Ovary (tissue), 9 donors: ENCODE results near the gene MYADML2. TPM values are rescaled to one million over a fixed set of nuclear protein-coding genes. Genes with fewer than 3 reads are reported as not detected.

Experiments
- DNase-seq, 5 donors: peaks; one replicate each; pipeline ENCODE4 v3.0.0-alpha.2; 2019 to 2020
- H3K27ac ChIP-seq, 2 donors: fragments of 200-600 bp; one replicate each; pipeline versions ENCODE4 v1.5.1 to v1.8.0; 2019 to 2022
- H3K27me3 ChIP-seq: fragments of 200-600 bp; one replicate; pipeline ENCODE4 v1.8.0; 2022
- H3K36me3 ChIP-seq: fragments of 200-600 bp; sonication (generic); one replicate; pipeline ENCODE4 v1.5.1; 2019
- H3K4me1 ChIP-seq: one replicate; pipeline ENCODE4 v1.8.1; 2013; ENCODE audit warnings: mild to moderate bottlenecking, moderate library complexity; ENCODE audit not compliant: insufficient read depth
- H3K4me3 ChIP-seq: fragments of 200-600 bp; sonication (generic); one replicate; pipeline ENCODE4 v1.5.1; 2017
- H3K9me3 ChIP-seq, 2 donors: fragments of 200-600 bp in 1 of 2; sonication (generic) in 1 of 2; one replicate each; pipeline versions ENCODE4 v1.5.1 to v1.8.1; 2013 to 2019; ENCODE audit warnings: mild to moderate bottlenecking in 1 of 2, moderate library complexity in 1 of 2
- EP300 ChIP-seq: sonication (generic); formaldehyde crosslinking; IDR thresholded peaks from one replicate; pipeline ENCODE4 v1.6.1; 2017; ENCODE audit warnings: antibody characterized with exemption
- POLR2A ChIP-seq: fragments of 450-650 bp; IDR thresholded peaks from one replicate; pipeline ENCODE4 v1.6.1; 2017; ENCODE audit warnings: antibody characterized with exemption, mild to moderate bottlenecking, moderate library complexity
- WGBS, 3 donors: extraction: QIAGEN DNeasy Blood & Tissue Kit in 1 of 3; methylation state at CpG; one replicate each; pipeline versions ENCODE4 v1.1.5 to v1.1.7; 2013 to 2017; 5-methylcytosine and 5-hydroxymethylcytosine counted together
- intact Hi-C, 4 donors: fragments of 100-400 bp; cut with DNase I; formaldehyde crosslinking; loops; one replicate each; pipeline versions ENCODE4 v1.11.0 to v1.15.1; 2022 to 2023
- polyA plus RNA-seq, 2 donors: library from polyadenylated mRNA; stranded (reverse); fragments of 200-250 nt in 1 of 2; fragments of 350-450 nt in 1 of 2; fragmentation: Illumina TruSeq in 1 of 2; extraction: RNeasy Lipid Tissue Mini Kit (QIAGEN cat#74804) in 1 of 2; gene quantifications; one replicate each; pipeline ENCODE4 v1.2.3, GENCODE V29; 2013 to 2014
- total RNA-seq, 7 donors: library from RNA; depleted of rRNA in 2 of 7; stranded (reverse); fragments of >200 nt in 2 of 7; fragmentation: NEBNext Ultra II Directional in 3 of 7; extraction: Animal tissue kit (Norgen Biotek cat#: 25700) in 3 of 7; gene quantifications; one replicate each; pipeline versions ENCODE4 v1.1.0 to v1.2.4, GENCODE V29; 2016 to 2023
- TF ChIP-seq, protein P1 (sequence below), 3 donors: fragments of 450-650 bp in 2 of 3; fragments of 200-600 bp in 1 of 3; IDR thresholded peaks; one replicate each; pipeline versions ENCODE4 v1.5.1 to v1.8.0; 2016 to 2022; ENCODE audit warnings: antibody characterized with exemption in 3 of 3, mild to moderate bottlenecking in 1 of 3
- donor health status: DM: no; HTN: no; CAD: no; lungs with moderate emphysema.
- donor health status: DM: no; HTN: no; CAD: no.
- donor health status: Bipolar disorder and iron deficiency.
- donor health status: DM: yes; HTN: yes; CAD: no.
- donor health status: DM: no; HTN: no; CAD: no.
- donor health status: DM: yes; HTN: yes; CAD: no.

The MYADML2 gene
- total and polyA plus RNA-seq, 9 donors = not detected

DNA sequence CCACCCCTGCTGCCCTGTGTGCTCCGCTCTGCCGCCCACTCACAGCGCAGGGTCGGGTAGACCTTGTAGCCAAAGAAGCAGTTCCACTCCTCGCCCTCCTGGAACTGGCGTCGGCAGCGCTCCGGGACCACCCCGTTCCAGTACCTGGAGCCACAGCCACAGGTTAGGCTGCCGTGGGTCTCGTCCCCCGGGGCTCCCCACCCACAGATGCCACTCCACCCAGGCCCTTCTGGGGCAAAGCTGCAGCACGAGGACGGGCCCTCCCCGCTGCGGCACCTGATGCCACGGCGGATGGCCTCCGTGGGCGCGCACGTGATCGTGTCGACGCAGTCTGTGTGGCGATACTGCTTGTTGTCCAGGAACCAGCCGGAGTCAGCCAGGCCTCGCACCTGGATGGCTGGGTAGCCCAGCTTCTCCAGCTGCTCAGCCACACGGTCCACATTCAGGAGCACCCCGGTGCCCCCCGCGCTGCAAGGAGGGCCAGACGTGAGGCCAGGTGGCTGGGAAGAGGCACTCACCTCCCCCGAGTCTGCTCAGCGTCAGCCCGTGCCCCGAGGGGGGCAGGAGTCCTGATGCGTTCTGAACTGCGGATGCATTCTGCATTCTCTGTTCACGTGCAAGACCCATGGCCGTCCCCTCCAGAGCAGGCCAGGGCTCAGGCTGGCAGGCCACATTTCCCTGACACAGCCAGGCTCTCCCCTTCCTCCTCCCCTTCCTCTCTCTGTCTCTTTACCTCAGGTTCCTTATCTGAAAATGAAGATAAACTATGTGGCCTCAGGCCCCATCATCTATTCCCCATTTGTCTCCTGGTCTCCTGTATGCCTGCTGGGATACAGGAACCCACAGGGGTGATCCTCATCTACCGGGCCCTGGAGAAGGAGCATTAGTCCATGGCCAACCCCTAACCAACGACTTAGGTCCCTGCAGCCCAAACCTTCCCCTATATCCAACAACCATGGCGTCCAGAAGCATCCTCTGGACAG is 9.9 kb upstream of the MYADML2 start:
- 70 to 80% (median 72%) methylated on average over 40 to 45 of the region's 45 CpGs for WGBS, 3 donors
- Histone ChIP-seq H3K4me3 (no peak overlapping the region), H3K4me1 (no peaks in the 10 kb centered on the region), H3K27me3 (peaks cover 3% of the 10 kb centered on the region), H3K9me3 (no peaks in the 10 kb centered on the region), H3K36me3 (no peaks in the 10 kb centered on the region), H3K27ac (no peak overlapping the region)
- TF ChIP-seq EP300 (no peak), POLR2A (no peak)
- TF ChIP-seq, protein P1, sequence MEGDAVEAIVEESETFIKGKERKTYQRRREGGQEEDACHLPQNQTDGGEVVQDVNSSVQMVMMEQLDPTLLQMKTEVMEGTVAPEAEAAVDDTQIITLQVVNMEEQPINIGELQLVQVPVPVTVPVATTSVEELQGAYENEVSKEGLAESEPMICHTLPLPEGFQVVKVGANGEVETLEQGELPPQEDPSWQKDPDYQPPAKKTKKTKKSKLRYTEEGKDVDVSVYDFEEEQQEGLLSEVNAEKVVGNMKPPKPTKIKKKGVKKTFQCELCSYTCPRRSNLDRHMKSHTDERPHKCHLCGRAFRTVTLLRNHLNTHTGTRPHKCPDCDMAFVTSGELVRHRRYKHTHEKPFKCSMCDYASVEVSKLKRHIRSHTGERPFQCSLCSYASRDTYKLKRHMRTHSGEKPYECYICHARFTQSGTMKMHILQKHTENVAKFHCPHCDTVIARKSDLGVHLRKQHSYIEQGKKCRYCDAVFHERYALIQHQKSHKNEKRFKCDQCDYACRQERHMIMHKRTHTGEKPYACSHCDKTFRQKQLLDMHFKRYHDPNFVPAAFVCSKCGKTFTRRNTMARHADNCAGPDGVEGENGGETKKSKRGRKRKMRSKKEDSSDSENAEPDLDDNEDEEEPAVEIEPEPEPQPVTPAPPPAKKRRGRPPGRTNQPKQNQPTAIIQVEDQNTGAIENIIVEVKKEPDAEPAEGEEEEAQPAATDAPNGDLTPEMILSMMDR (IDR thresholded peaks at IDR 0.05) = no peak
- intact Hi-C loops = loop anchor here in 2 of 4 donors (10.0 kb wide), 1 partner anchor 198 kb away; no protein-coding TSS in a partner anchor
- no peak for DNase-seq

DNA sequence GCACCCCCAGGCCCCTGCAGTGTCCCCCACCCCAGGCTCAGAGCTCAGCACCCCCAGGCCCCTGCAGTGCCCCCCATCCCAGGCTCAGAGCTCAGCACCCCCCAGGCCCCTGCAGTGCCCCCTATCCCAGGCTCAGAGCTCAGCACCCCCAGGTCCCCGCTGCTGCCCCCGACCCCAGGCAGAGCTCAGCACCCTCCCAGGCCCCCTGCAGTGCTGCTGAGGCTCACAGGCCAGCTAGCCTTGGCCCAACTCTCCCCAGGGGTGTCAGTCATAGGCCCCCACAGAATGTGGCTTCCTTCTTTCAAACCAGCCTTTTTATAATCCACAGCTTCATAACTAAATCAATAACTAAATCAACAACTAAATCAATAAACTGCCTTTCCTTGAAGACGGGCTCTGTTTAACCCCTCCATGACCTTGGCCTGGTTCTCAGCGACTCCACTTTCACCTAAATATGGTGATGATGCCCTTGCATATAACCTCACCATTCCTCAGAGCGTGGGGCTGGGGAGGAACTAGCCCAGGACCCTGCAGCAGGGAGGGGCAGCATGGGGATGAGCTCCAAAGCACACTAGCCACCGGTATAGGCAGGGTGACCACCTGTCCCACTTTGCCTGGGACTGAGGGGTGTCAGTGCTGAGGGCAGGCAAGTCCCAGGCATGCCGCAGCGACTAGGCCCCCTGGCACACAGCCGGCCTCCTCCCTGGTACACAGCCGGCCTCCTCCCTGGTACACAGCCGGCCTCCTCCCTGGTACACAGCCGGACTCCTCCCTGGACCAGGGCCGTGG is 8.9 kb upstream of the MYADML2 start:
- intact Hi-C loops = loop anchor here in 2 of 4 donors (10.0 kb wide), 1 partner anchor 199 kb away; no protein-coding TSS in a partner anchor

DNA sequence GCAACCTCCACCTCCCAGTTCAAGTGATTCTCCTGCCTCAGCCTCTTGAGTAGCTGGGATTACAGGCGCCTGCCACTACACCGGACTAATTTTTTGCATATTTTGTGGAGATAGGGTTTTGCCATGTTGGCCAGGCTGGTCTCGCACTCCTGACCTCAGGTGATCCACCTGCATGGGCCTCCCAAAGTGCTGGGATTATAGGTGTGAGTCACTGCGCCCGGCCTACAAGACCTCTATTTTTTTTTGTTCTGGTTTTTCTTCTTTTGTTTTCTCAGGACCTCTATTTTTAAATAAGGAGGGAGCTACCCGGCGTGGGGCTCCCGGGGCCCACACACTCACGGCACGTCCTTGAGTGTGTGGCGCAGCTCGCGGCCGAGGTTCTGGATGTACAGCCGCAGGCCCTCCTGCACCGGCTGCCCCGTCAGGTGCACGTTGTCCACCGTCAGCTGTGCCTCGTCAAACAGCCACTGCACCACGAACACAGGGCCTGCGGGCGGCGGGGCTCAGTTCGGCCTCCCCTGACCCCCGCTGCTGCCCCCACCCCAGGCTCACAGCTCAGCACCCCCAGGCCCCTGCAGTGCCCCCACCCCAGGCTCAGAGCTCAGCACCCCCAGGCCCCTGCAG is 8.1 kb upstream of the MYADML2 start:
- Histone ChIP-seq H3K4me3 (no peak overlapping the region), H3K27me3 (no peaks in the 10 kb centered on the region), H3K27ac (no peak overlapping the region), H3K4me1 (no peaks in the 10 kb centered on the region), H3K9me3 (no peaks in the 10 kb centered on the region), H3K36me3 (no peaks in the 10 kb centered on the region)
- TF ChIP-seq, protein P1 (IDR thresholded peaks at IDR 0.05) = no peak
- TF ChIP-seq EP300 (no peak), POLR2A (no peak)
- intact Hi-C loops = loop anchor here in 2 of 4 donors (10.0 kb wide), 1 partner anchor 200 kb away; no protein-coding TSS in a partner anchor
- WGBS, 3 donors = 82 to 88% (median 83%) methylated on average over 25 to 26 of the region's 26 CpGs
- DNase-seq = no peak

More for the DNA sequence above, 8.9 kb upstream of the MYADML2 start:
- H3K4me1 ChIP-seq = no peaks in the 10 kb centered on the region
- no peak for DNase-seq
- no peak overlapping the region for H3K27ac ChIP-seq
- no peak overlapping the region for H3K4me3 ChIP-seq
- 66 to 74% (median 71%) methylated on average over 11 to 13 of the region's 13 CpGs for WGBS, 3 donors
- TF ChIP-seq POLR2A (no peak), EP300 (no peak)
- TF ChIP-seq, protein P1 (IDR thresholded peaks at IDR 0.05) = no peak
- H3K27me3 ChIP-seq = no peaks in the 10 kb centered on the region
- no peaks in the 10 kb centered on the region for H3K36me3 ChIP-seq
- H3K9me3 ChIP-seq = no peaks in the 10 kb centered on the region
